Activated naive CD4-positive, alpha-beta T cell treated with anti-CD3 and anti-CD28 coated beads for 36 hours (primary cell): Measurements from ENCODE around the gene ZSCAN18. TPM values are rescaled to one million over a fixed set of nuclear protein-coding genes. Genes with fewer than 3 reads are reported as not detected.

Source experiments
- CTCF ChIA-PET: fragments of 350-600 bp; sonication (Branson Sonifier 250); formaldehyde crosslinking; loops from one replicate; lab custom pipeline; 2021; ENCODE audit warnings: antibody characterized with exemption; lab: Charles Lee
- DNase-seq: peaks from one replicate; pipeline ENCODE4 v3.0.0-alpha.2; 2020
- H3K27ac Mint-ChIP-seq: one replicate; pipeline ENCODE4 v1.8.0; 2021; ENCODE audit warnings: mild to moderate bottlenecking, mixed read lengths
- H3K27me3 Mint-ChIP-seq: one replicate; pipeline ENCODE4 v1.8.0; 2021; ENCODE audit warnings: low read depth, mixed read lengths
- H3K36me3 Mint-ChIP-seq: one replicate; pipeline ENCODE4 v1.8.0; 2021; ENCODE audit warnings: low read depth, mixed read lengths
- H3K4me1 Mint-ChIP-seq: one replicate; pipeline ENCODE4 v1.8.0; 2021; ENCODE audit warnings: low read depth, mixed read lengths
- H3K4me3 Mint-ChIP-seq: one replicate; pipeline ENCODE4 v1.8.0; 2021; ENCODE audit warnings: mild to moderate bottlenecking, moderate library complexity, mixed read lengths
- H3K9me3 Mint-ChIP-seq: one replicate; pipeline ENCODE4 v1.8.0; 2021; ENCODE audit warnings: mixed read lengths
- intact Hi-C: fragments of 100-400 bp; cut with micrococcal nuclease; formaldehyde crosslinking; loops from one replicate; pipeline ENCODE4 v1.15.1; 2023
- total RNA-seq, 2 experiments: library from RNA; stranded (reverse); gene quantifications; one replicate each; pipeline ENCODE4 v1.2.3, GENCODE V29; 2021

The ZSCAN18 gene
- total RNA-seq, 2 experiments from 2014 or later: 25.7 to 26.1 TPM

GRCh38 chr19:58053480-58054156 is 44.4 kb downstream of the ZSCAN18 start:
- intact Hi-C loops: no loop called here
- Mint-ChIP-seq H3K4me3 (no peak overlapping the region), H3K4me1 (no peaks in the 10 kb centered on the region), H3K27ac (no peak overlapping the region), H3K9me3 (peaks cover 45% of the 10 kb centered on the region), H3K36me3 (peaks cover 30% of the 10 kb centered on the region), H3K27me3 (peaks cover 27% of the 10 kb centered on the region)
- DNase-seq: no peak
- CTCF ChIA-PET: interaction anchor here (0.5 kb wide), 1 partner anchor 12 kb away, joined by 4 read pairs; no protein-coding TSS in a partner anchor

DNA sequence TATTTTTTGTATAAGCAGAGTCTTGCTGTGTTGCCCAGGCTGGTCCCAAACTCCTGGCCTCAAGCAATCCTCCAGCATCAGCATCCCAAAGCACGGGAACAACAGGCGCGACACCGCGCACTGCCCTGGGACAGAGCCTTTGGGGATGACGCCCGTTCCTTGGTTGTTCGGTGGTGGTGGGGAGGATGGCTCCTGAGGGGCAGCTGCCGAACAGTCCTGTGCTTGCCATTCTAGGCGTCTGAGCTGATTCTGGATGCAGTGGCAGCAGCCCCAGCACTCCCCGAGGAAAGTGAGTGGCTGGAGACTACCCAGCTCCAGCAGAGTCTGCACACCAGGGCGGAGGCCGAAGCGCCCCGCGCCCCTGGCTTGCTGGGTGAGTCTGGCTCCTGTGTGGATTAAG is 45.8 kb downstream of the ZSCAN18 start:
- no peak overlapping the region for H3K27ac Mint-ChIP-seq
- CTCF ChIA-PET: no interaction called here
- intact Hi-C loops: no loop called here

GRCh38 chr19:58047672-58048071 is 50.4 kb downstream of the ZSCAN18 start:
- no peak for DNase-seq
- intact Hi-C loops: no loop called here
- no peaks in the 10 kb centered on the region for H3K27me3 Mint-ChIP-seq
- H3K4me3 Mint-ChIP-seq: no peak overlapping the region
- CTCF ChIA-PET: no interaction called here
- no peaks in the 10 kb centered on the region for H3K4me1 Mint-ChIP-seq
- H3K36me3 Mint-ChIP-seq: peaks cover 14% of the 10 kb centered on the region
- H3K9me3 Mint-ChIP-seq: peaks cover 50% of the 10 kb centered on the region
- H3K27ac Mint-ChIP-seq: no peak overlapping the region

More for the DNA sequence above, 45.8 kb downstream of the ZSCAN18 start:
- H3K27me3 Mint-ChIP-seq: peaks cover 21% of the 10 kb centered on the region
- no peaks in the 10 kb centered on the region for H3K4me1 Mint-ChIP-seq
- H3K36me3 Mint-ChIP-seq: peaks cover 24% of the 10 kb centered on the region
- no peak for DNase-seq
- H3K4me3 Mint-ChIP-seq: no peak overlapping the region
- H3K9me3 Mint-ChIP-seq: peaks cover 44% of the 10 kb centered on the region

DNA sequence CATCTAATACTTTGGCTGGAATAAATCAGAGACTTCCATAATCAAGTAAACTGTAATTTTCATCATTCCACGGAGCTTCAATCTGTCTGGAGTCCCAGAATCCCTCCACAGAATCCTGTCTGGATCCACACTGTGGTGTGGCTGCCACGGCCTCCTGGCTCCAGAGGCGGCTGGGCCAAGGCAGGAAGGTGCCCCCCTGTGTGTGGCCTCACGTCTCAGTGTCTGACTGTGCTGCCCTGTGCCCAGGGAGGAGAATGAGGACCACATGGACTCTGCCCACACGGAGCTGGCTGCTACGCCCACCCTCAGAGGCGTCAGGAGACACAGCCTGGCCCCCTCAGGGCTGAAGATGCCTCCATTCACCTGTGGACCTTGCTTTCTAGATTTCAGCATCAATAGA is 51.2 kb downstream of the ZSCAN18 start:
- Mint-ChIP-seq H3K4me1 (no peaks in the 10 kb centered on the region), H3K9me3 (peaks cover 52% of the 10 kb centered on the region), H3K27ac (no peak overlapping the region), H3K36me3 (peaks cover 16% of the 10 kb centered on the region), H3K4me3 (no peak overlapping the region), H3K27me3 (no peaks in the 10 kb centered on the region)
- DNase-seq: no peak
- CTCF ChIA-PET: no interaction called here
- intact Hi-C loops: no loop called here

GRCh38 chr19:58045411-58046050 is 52.5 kb downstream of the ZSCAN18 start:
- peaks cover 22% of the 10 kb centered on the region for H3K36me3 Mint-ChIP-seq
- H3K9me3 Mint-ChIP-seq: peaks cover 52% of the 10 kb centered on the region
- no peaks in the 10 kb centered on the region for H3K4me1 Mint-ChIP-seq
- no peaks in the 10 kb centered on the region for H3K27me3 Mint-ChIP-seq
- intact Hi-C loops: no loop called here
- CTCF ChIA-PET: no interaction called here
- H3K4me3 Mint-ChIP-seq: no peak overlapping the region
- H3K27ac Mint-ChIP-seq: no peak overlapping the region
- no peak for DNase-seq

DNA sequence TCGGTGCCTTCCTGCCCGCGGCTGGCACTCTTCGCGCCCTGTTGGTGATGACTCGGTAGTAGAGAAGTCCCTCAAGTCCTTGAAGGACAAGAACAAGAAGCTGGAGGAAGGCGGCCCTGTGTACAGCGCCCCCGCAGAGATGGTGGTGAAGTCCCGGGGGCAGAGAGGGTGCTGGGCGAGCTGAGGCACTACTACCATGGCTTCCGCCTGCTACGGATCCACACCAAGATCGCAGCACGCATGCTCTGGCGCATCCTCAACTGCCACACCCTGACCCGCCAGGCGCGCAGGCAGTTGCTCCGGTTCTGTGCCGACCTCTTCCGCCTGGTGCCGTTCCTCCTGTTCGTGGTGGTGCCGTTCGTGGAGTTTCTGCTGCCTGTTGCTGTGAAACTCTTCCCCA is 53.1 kb downstream of the ZSCAN18 start:
- Mint-ChIP-seq H3K4me1 (no peaks in the 10 kb centered on the region), H3K27me3 (no peaks in the 10 kb centered on the region), H3K4me3 (no peak overlapping the region), H3K27ac (no peak overlapping the region), H3K9me3 (peaks cover 54% of the 10 kb centered on the region), H3K36me3 (peaks cover 24% of the 10 kb centered on the region)
- CTCF ChIA-PET: interaction anchor here (0.5 kb wide), 1 partner anchor 401 kb away, joined by 3 read pairs; no protein-coding TSS in a partner anchor
- no peak for DNase-seq
- intact Hi-C loops: no loop called here

DNA sequence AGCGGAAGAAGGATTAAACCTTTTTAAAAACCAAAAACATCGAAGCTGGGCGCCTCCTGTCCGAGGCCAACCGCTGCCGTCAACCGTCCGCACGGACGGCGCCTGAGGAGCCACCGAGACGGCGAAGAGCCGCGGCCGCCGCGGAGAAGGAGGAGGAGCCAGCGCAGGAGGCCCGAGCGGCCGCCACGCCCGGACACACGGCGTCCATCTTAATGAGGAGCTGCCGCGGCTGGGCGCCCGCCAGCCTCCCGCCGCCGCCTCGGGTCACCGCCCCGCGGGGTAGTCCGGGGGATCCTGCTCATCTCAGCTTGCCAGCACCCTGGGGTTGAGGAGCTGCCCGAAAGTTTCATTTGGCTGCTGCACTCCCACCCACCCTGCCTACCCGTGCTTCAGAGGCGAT is 53.6 kb downstream of the ZSCAN18 start:
- Mint-ChIP-seq H3K27ac (no peak overlapping the region), H3K9me3 (peaks cover 50% of the 10 kb centered on the region), H3K4me1 (no peaks in the 10 kb centered on the region), H3K4me3 (no peak overlapping the region), H3K36me3 (peaks cover 24% of the 10 kb centered on the region), H3K27me3 (no peaks in the 10 kb centered on the region)
- intact Hi-C loops: no loop called here
- no peak for DNase-seq
- CTCF ChIA-PET: interaction anchor here (0.5 kb wide), 1 partner anchor 400 kb away, joined by 3 read pairs; no protein-coding TSS in a partner anchor

DNA sequence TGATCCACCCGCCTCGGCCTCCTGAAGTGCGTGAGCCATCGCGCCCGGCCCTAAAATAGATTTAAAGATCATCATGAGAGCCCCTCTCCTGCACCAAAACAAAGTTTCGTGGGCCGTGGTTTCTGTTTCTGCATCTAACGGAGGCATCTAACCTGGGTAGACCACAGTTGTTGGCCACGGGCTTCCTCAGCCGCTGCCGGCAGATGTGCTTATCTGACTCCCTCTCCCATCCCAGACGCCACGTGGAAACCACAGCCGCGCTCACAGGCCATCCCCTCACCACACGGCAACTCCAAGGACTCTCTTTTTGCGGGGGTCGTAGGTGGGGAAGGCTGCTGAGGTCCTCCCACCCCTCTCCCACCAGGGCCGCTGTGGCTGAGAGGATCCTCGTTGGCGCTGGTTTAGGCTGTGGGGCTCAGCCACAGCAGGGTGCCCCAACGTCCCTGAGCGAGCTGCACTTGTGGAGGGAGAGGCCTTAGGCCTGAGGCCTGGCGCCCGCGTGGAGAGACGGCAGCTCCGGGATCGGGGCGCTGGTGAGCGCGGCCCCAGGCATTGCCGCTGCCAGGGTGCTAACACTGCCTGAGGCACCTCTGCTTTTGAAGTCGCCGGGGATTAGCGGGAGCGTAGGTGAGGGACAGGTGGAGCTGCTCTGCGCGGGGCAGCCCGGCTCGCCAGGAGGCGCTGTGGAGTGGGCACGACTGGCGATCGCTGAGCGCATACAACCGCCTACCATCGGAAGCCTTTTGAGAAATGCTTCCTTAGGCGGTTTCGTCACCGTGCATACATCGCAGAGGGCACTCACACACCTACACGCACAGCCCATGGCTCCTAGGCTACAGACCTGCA is 55.3 kb downstream of the ZSCAN18 start:
- intact Hi-C loops: no loop called here
- Mint-ChIP-seq H3K27me3 (peaks cover 2% of the 10 kb centered on the region), H3K36me3 (peaks cover 25% of the 10 kb centered on the region), H3K9me3 (peaks cover 46% of the 10 kb centered on the region), H3K27ac (no peak overlapping the region), H3K4me3 (no peak overlapping the region), H3K4me1 (no peaks in the 10 kb centered on the region)
- no peak for DNase-seq
- CTCF ChIA-PET: interaction anchor here (0.7 kb wide), 1 partner anchor 55 kb away, joined by 4 read pairs; no protein-coding TSS in a partner anchor

- DNase-seq: no peak
- Mint-ChIP-seq H3K4me1 (no peaks in the 10 kb centered on the region), H3K9me3 (peaks cover 45% of the 10 kb centered on the region), H3K36me3 (peaks cover 32% of the 10 kb centered on the region), H3K27me3 (peaks cover 12% of the 10 kb centered on the region), H3K27ac (no peak overlapping the region), H3K4me3 (no peak overlapping the region)
- CTCF ChIA-PET: no interaction called here
- intact Hi-C loops: no loop called here
Measured at GRCh38 chr19:58040751-58041525, 57.1 kb downstream of the ZSCAN18 start.

GRCh38 chr19:58038688-58039204 is 59.3 kb downstream of the ZSCAN18 start:
- Mint-ChIP-seq H3K27me3 (peaks cover 25% of the 10 kb centered on the region), H3K4me3 (no peak overlapping the region), H3K36me3 (peaks cover 41% of the 10 kb centered on the region), H3K4me1 (peaks cover 4% of the 10 kb centered on the region), H3K27ac (no peak overlapping the region), H3K9me3 (peaks cover 51% of the 10 kb centered on the region)
- no peak for DNase-seq
- intact Hi-C loops: no loop called here
- CTCF ChIA-PET: no interaction called here

DNA sequence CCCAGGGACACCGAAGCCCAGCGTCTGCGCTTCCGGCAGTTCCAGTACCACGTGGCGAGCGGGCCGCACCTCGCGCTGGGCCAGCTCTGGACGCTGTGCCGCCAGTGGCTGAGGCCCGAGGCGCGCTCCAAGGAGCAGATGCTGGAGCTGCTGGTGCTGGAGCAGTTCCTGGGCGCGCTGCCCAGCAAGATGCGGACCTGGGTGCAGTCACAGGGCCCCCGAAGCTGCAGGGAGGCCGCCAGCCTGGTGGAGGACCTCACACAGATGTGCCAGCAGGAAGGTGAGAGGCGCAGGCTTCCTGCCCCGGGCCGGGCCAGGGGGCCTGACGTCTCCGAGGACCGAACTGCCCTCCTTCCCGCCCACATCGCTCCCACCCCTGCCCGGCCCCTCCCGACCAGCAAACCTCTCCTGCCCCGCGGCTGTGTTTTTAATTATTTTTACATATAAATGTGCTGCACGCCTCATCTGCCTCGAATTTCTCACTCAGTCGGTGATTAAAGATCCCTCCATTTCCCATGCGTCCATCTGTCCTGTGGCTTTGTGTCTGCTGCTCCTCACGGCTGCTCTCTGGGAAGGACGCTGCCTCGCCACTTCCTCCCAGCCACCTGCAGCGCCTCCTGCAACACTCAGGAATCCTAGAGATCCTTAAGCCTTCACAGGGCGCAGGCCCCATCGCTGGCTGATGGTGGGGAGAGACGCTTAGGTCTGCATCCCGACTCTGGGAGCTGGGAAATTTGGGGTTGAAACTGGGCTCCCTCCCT is 59.9 kb downstream of the ZSCAN18 start:
- peaks cover 29% of the 10 kb centered on the region for H3K27me3 Mint-ChIP-seq
- no peak overlapping the region for H3K4me3 Mint-ChIP-seq
- CTCF ChIA-PET: no interaction called here
- H3K27ac Mint-ChIP-seq: no peak overlapping the region
- H3K36me3 Mint-ChIP-seq: peaks cover 38% of the 10 kb centered on the region
- intact Hi-C loops: no loop called here
- peaks cover 4% of the 10 kb centered on the region for H3K4me1 Mint-ChIP-seq
- no peak for DNase-seq
- peaks cover 46% of the 10 kb centered on the region for H3K9me3 Mint-ChIP-seq
